ENCODE data around the gene MACROD2. TPM values are rescaled to one million over a fixed set of nuclear protein-coding genes. Genes with fewer than 3 reads are reported as not detected.
"Not testable (repeated sequence)": the region's sequence is repeated elsewhere in the genome, so short reads cannot be mapped to it uniquely, and the experiment has no call there.

The MACROD2 gene
- total RNA-seq, 1 donor from 2014 or later: 3.5 TPM

- intact Hi-C loops (cut with DNase I): no loop called here
- no peaks in the 10 kb centered on the region for H3K27me3 ChIP-seq
- H3K36me3 ChIP-seq: no peaks in the 10 kb centered on the region
- H3K27ac ChIP-seq: no peak overlapping the region
- no peak overlapping the region for H3K4me3 ChIP-seq
- no peak for TF ChIP-seq CTCF (IDR thresholded peaks at IDR 0.05)
- no peaks in the 10 kb centered on the region for H3K4me1 ChIP-seq
- no peak for DNase-seq (ENCODE audit: low spot score in 2 of 2)
- no peaks in the 10 kb centered on the region for H3K9me3 ChIP-seq
Observed at GRCh38 chr20:14223806-14224205, 228.5 kb downstream of the MACROD2 start.

GRCh38 chr20:14226051-14227049, 231.0 kb downstream of the MACROD2 start:
- H3K4me1 ChIP-seq; DNase-seq (ENCODE audit: low spot score in 2 of 2); H3K27ac ChIP-seq; H3K27me3 ChIP-seq; H3K9me3 ChIP-seq; H3K36me3 ChIP-seq; intact Hi-C loops (cut with DNase I): not testable (repeated sequence)
- peak overlapping the region in 1 of 2 donors; percentile 45 for H3K4me3 ChIP-seq

- H3K36me3 ChIP-seq: no peaks in the 10 kb centered on the region
- TF ChIP-seq CTCF (IDR thresholded peaks at IDR 0.05): no peak
- intact Hi-C loops (cut with DNase I): no loop called here
- no peaks in the 10 kb centered on the region for H3K27me3 ChIP-seq
- DNase-seq (ENCODE audit: low spot score in 2 of 2): no peak
- no peaks in the 10 kb centered on the region for H3K9me3 ChIP-seq
- H3K4me3 ChIP-seq: no peak overlapping the region
- H3K4me1 ChIP-seq: no peaks in the 10 kb centered on the region
- no peak overlapping the region for H3K27ac ChIP-seq
Observed at GRCh38 chr20:14232650-14233049, 237.3 kb downstream of the MACROD2 start.

- H3K4me1 ChIP-seq: no peaks in the 10 kb centered on the region
- H3K27ac ChIP-seq: no peak overlapping the region
- H3K36me3 ChIP-seq: no peaks in the 10 kb centered on the region
- no peak for TF ChIP-seq CTCF (IDR thresholded peaks at IDR 0.05)
- intact Hi-C loops (cut with DNase I): no loop called here
- no peak for DNase-seq (ENCODE audit: low spot score in 2 of 2)
- H3K4me3 ChIP-seq: no peak overlapping the region
- no peaks in the 10 kb centered on the region for H3K27me3 ChIP-seq
- no peaks in the 10 kb centered on the region for H3K9me3 ChIP-seq
Observed at GRCh38 chr20:14234666-14235295, 239.5 kb downstream of the MACROD2 start.

GRCh38 chr20:14235355-14235754, 240.0 kb downstream of the MACROD2 start:
- Histone ChIP-seq H3K27me3 (no peaks in the 10 kb centered on the region), H3K36me3 (no peaks in the 10 kb centered on the region), H3K4me1 (no peaks in the 10 kb centered on the region), H3K27ac (no peak overlapping the region), H3K9me3 (no peaks in the 10 kb centered on the region), H3K4me3 (no peak overlapping the region)
- intact Hi-C loops (cut with DNase I): no loop called here
- no peak for TF ChIP-seq CTCF (IDR thresholded peaks at IDR 0.05)
- DNase-seq (ENCODE audit: low spot score in 2 of 2): no peak

- no peaks in the 10 kb centered on the region for H3K9me3 ChIP-seq
- intact Hi-C loops (cut with DNase I): no loop called here
- H3K27ac ChIP-seq: no peak overlapping the region
- H3K4me3 ChIP-seq: no peak overlapping the region
- DNase-seq (ENCODE audit: low spot score in 2 of 2): no peak
- no peaks in the 10 kb centered on the region for H3K4me1 ChIP-seq
- H3K27me3 ChIP-seq: no peaks in the 10 kb centered on the region
- H3K36me3 ChIP-seq: no peaks in the 10 kb centered on the region
- TF ChIP-seq CTCF (IDR thresholded peaks at IDR 0.05): no peak
Observed at GRCh38 chr20:14245368-14245970, 250.2 kb downstream of the MACROD2 start.
